ENCODE results near the gene DLGAP1. TPM values are rescaled to one million over a fixed set of nuclear protein-coding genes. Genes with fewer than 3 reads are reported as not detected.

The DLGAP1 gene
- total and polyA plus RNA-seq, 2 of the 4 experiments (the other 2 are of a cell fraction), result under 0.01 to 0.09 TPM

- Histone ChIP-seq H4K20me1 (ENCODE audit: insufficient read depth, low read length) (no peaks in the 10 kb centered on the region), H2BK15ac (ENCODE audit: low read depth, low read length) (peak overlapping the region; percentile 65; the same call in 1 of the 3 replicates), H2BK5ac (ENCODE audit: low read depth, low read length, poor library complexity, severe bottlenecking) (peak overlapping the region; percentile 38), H4K91ac (ENCODE audit: insufficient read depth, low read depth, low read length) (peak overlapping the region; percentile 11; the same call in 1 of the 2 replicates), H3K9me3 (ENCODE audit: control insufficient read depth, insufficient read depth, low read length) (no peaks in the 10 kb centered on the region), H2AFZ (replicated peaks; ENCODE audit: low read length, poor library complexity) (no peak overlapping the region), H3K18ac (ENCODE audit: low read depth, low read length) (peak overlapping the region; percentile 33; the same call in 1 of the 2 replicates), H4K8ac (ENCODE audit: low read depth in 2 of 2, low read length in 2 of 2) (peak overlapping the region in 1 of 2 experiments; percentile 3; a peak in 1 of 4 replicates), H3K23ac (ENCODE audit: low read depth, low read length) (peak overlapping the region; percentile 57), H2AK9ac (replicated peaks; ENCODE audit: low read depth, low read length, poor library complexity) (no peak overlapping the region), H3K4me2 (ENCODE audit: low read depth, low read length) (no peak overlapping the region), H3K79me1 (ENCODE audit: low read depth in 1 of 2, low read length in 2 of 2) (peaks cover 10 to 40% of the 10 kb centered on the region in 2 experiments), H2BK20ac (ENCODE audit: low read depth, low read length) (peak overlapping the region; percentile 3; the same call in 1 of the 2 replicates), H3K14ac (replicated peaks; ENCODE audit: low read depth, low read length) (peak overlapping the region; percentile 44; the same call in 1 of the 2 replicates), H3K4me1 (ENCODE audit: control insufficient read depth, insufficient read depth, low read length) (peaks cover 17% of the 10 kb centered on the region), H3K56ac (ENCODE audit: extremely low read depth, insufficient read depth, low read length) (no peak overlapping the region), H3K27ac (ENCODE audit: insufficient read depth, low read length) (no peak overlapping the region), H3K27me3 (ENCODE audit: control insufficient read depth, insufficient read depth, low read length) (no peaks in the 10 kb centered on the region), H3K4me3 (ENCODE audit: insufficient read depth, low read depth, low read length) (no peak overlapping the region), H4K5ac (ENCODE audit: low read depth, low read length) (0 out of 2 replicates have a peak overlapping the region, but pooled peaks have one; percentile 70), H3K9me1 (ENCODE audit: insufficient read depth, low read length) (peaks cover 12% of the 10 kb centered on the region; the same call in 1 of the 2 replicates), H3K9ac (ENCODE audit: low read depth, low read length) (no peak overlapping the region), H2BK120ac (ENCODE audit: low read depth, low read length) (no peak overlapping the region; the same call in 1 of the 2 replicates), H2AK5ac (ENCODE audit: low read depth, low read length) (peak overlapping the region; percentile 77), H3K36me3 (ENCODE audit: control insufficient read depth, insufficient read depth, low read length) (no peaks in the 10 kb centered on the region), H3K4ac (ENCODE audit: low read depth, low read length) (peak overlapping the region; percentile 50; the same call in 1 of the 2 replicates)
- TF ChIP-seq ELK1 (IDR thresholded peaks at IDR 0.05; ENCODE audit: borderline replicate concordance, low read depth, low read length) (no peak), SMC3 (IDR thresholded peaks at IDR 0.05; ENCODE audit: low read depth, low read length) (no peak), MXI1 (IDR thresholded peaks at IDR 0.05; ENCODE audit: borderline replicate concordance, low read depth, low read length) (no peak), RAD21 (IDR thresholded peaks at IDR 0.05; ENCODE audit: low read length) (no peak), NFE2L2 (IDR thresholded peaks at IDR 0.05; ENCODE audit: low read depth, low read length) (no peak), CTCF (conservative IDR thresholded peaks at IDR 0.05; ENCODE audit: low read depth, low read length) (no peak), MAZ (IDR thresholded peaks at IDR 0.05; ENCODE audit: borderline replicate concordance, low read depth, low read length) (no peak), CEBPB (IDR thresholded peaks at IDR 0.05; ENCODE audit: low read depth, low read length) (no peak), RFX5 (IDR thresholded peaks at IDR 0.05; ENCODE audit: low read depth, low read length) (no peak), BHLHE40 (IDR thresholded peaks at IDR 0.05; ENCODE audit: low read depth, low read length) (no peak), CHD1 (IDR thresholded peaks at IDR 0.05; ENCODE audit: low read depth, low read length) (no peak), RCOR1 (IDR thresholded peaks at IDR 0.05; ENCODE audit: insufficient replicate concordance, low read length) (no peak), USF2 (IDR thresholded peaks at IDR 0.05; ENCODE audit: low read depth, low read length) (no peak), FOS (IDR thresholded peaks at IDR 0.05; ENCODE audit: low read depth, low read length) (no peak), POLR2A (IDR thresholded peaks at IDR 0.05; ENCODE audit: low read depth, low read length) (no peak)
- intact Hi-C loops (cut with micrococcal nuclease), result no loop called here
- ChIA-PET CTCF (no interaction called here), POLR2A (ENCODE audit: unreplicated experiment) (interaction anchor here (0.5 to 0.7 kb wide), 2 partner anchors 27 to 349 kb away, joined by 4 to 7 read pairs; no protein-coding TSS in a partner anchor)
- dilution Hi-C loops (cut with HindIII; ENCODE audit: low sequenced_read_pairs, unreplicated experiment), result no loop called here
- ATAC-seq (ENCODE audit: low read depth) (no peak), DNase-seq (no peak)
- WGBS, 2 experiments (ENCODE audit: extremely low coverage in 2 of 2, insufficient read length in 1 of 2), result 90% methylated on average over 2 of the region's 2 CpGs; no CpG with 5 or more reads in 1 of the 2 experiments
- in situ Hi-C loops (cut with MboI; ENCODE audit: low sequenced_read_pairs), result loop anchor here (25.0 kb wide), 1 partner anchor 623 kb away; no protein-coding TSS in a partner anchor
- no TSS peak for BruUV-seq (replicated peaks)
These were observed 844.9 kb downstream of the DLGAP1 start for GRCh38 chr18:3610188-3610708.
